PC-9 (cell line): ENCODE data around the gene CHD5.

Experiments used
- EZH2 ChIP-seq: fragments of 200-600 bp; sonication (generic); IDR thresholded peaks from 2 replicates; pipeline ENCODE4 v1.8.0; 2017; ENCODE audit warnings: antibody characterized with exemption, low read depth
- TF ChIP-seq, protein P1 (sequence below): fragments of 200-600 bp; sonication (generic); conservative IDR thresholded peaks from 2 replicates; pipeline ENCODE4 v1.6.1; 2017; ENCODE audit warnings: mixed run types, antibody characterized with exemption, mild to moderate bottlenecking, moderate library complexity

DNA sequence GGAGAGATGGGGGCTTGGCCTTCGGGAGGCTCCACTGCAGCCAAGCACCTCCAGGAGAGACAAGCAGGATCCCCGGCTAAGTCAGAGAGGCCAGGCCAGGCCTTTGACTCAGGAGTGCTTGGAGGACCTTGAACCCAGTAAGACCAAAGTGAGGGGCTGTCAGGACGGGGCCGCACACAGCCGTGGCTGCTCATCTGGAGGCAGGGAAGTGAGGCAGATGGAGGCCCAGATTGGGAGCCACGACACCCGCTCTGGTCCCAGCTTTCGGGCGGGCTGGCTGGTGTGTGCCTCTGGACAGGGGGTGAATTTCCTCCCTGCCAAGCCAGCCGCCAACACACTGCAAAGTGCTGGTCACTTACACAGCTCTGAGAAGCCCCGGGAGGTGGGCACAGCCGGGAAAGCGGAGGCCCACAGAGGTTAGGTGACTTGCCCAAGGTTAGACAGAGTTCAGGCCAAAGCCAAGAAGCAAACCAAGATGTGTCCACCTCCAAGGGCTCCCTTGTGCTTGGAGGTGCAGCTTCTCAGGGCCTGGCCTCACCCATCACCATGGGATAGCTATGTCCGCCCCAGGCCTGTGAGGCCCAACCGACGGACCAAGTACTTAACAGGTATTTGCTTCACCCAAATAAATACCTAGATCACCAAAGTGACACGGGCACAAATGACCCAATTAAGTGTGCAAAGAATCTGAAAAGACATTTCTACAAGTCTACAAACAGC lies 58.3 kb downstream of the CHD5 start:
- TF ChIP-seq, protein P1, sequence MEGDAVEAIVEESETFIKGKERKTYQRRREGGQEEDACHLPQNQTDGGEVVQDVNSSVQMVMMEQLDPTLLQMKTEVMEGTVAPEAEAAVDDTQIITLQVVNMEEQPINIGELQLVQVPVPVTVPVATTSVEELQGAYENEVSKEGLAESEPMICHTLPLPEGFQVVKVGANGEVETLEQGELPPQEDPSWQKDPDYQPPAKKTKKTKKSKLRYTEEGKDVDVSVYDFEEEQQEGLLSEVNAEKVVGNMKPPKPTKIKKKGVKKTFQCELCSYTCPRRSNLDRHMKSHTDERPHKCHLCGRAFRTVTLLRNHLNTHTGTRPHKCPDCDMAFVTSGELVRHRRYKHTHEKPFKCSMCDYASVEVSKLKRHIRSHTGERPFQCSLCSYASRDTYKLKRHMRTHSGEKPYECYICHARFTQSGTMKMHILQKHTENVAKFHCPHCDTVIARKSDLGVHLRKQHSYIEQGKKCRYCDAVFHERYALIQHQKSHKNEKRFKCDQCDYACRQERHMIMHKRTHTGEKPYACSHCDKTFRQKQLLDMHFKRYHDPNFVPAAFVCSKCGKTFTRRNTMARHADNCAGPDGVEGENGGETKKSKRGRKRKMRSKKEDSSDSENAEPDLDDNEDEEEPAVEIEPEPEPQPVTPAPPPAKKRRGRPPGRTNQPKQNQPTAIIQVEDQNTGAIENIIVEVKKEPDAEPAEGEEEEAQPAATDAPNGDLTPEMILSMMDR, result no peak
- no peak for TF ChIP-seq EZH2
